Measurements from ENCODE around the gene ABHD17C. TPM values are rescaled to one million over a fixed set of nuclear protein-coding genes. Genes with fewer than 3 reads are reported as not detected.

Gene ABHD17C
- polyA plus RNA-seq, 1 experiment = 30.8 TPM

DNA sequence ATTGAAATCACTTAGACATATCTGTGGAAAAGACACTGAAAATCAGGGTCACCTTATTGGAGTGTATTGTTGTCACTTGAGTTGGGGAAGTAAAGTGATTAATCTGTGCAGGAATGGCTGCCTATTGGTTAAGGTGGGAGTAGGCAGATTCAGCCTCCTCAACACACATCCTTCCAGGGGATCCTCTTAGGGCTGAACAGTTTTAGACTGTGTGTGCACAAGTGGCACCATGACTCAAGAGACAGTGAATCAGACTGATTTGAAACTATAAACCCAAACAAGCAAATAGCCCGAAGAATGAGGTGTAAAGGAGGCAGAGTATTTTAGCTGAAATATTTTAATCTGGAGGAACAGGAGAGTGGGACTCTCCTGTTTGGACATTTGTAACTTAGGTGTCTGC is 4.9 kb downstream of the ABHD17C start:
- Histone ChIP-seq H3K4me3 (ENCODE audit: low read depth, low read length) (no peak overlapping the region), H3K27me3 (ENCODE audit: control insufficient read depth, insufficient read depth, low read length) (no peaks in the 10 kb centered on the region), H3K27ac (ENCODE audit: low read depth, low read length) (no peak overlapping the region), H3K9me3 (ENCODE audit: control insufficient read depth, insufficient read depth, low read length) (no peaks in the 10 kb centered on the region; the same call in 1 of the 2 replicates)
- CTCF ChIA-PET = interaction anchor here (2.8 kb wide), 1 partner anchor 77 kb away, joined by 10 read pairs; no protein-coding TSS in a partner anchor
- POLR2A ChIA-PET = no interaction called here
- TF ChIP-seq, protein P1, sequence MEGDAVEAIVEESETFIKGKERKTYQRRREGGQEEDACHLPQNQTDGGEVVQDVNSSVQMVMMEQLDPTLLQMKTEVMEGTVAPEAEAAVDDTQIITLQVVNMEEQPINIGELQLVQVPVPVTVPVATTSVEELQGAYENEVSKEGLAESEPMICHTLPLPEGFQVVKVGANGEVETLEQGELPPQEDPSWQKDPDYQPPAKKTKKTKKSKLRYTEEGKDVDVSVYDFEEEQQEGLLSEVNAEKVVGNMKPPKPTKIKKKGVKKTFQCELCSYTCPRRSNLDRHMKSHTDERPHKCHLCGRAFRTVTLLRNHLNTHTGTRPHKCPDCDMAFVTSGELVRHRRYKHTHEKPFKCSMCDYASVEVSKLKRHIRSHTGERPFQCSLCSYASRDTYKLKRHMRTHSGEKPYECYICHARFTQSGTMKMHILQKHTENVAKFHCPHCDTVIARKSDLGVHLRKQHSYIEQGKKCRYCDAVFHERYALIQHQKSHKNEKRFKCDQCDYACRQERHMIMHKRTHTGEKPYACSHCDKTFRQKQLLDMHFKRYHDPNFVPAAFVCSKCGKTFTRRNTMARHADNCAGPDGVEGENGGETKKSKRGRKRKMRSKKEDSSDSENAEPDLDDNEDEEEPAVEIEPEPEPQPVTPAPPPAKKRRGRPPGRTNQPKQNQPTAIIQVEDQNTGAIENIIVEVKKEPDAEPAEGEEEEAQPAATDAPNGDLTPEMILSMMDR (IDR thresholded peaks at IDR 0.05; ENCODE audit: low read depth, low read length) = no peak
- no peak for DNase-seq (ENCODE audit: low read depth, low spot score)

DNA sequence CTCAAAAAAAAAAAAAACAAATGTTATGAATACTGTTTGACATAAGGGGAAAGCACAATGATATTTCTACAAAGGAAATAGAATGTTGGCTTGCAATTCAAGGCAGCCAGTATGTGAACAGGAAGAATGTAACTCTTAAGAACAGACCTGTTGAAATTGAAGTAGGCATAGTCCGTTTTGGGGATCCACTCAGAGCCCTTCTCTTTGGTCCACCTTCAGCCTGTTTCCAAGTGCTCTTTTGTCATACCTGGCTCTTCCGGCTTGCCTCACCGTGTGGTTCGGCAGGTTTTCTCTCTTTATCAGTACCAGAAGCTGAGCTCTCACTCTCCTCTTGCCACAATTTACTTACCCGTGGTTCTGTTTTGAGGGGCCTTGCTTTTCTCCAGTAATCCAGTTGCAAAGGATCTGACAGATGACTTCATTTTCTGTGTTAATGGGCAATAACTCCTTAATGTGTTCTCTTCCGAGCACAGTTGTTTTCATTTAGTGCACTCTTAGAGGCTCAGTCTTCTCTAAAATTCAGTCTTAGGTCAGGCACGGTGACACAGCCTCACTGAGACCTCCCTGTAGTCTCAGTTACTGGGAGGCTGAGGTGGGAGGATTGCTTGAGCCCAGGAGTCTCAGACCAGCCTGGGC is 6.7 kb downstream of the ABHD17C start:
- CTCF ChIA-PET = interaction anchor here (1.5 to 2.8 kb wide), 2 partner anchors 75 to 78 kb away, joined by 3 to 10 read pairs; partner anchors contain the start of gene CEMIP
- Histone ChIP-seq H3K4me3 (ENCODE audit: low read depth, low read length) (no peak overlapping the region), H3K27ac (ENCODE audit: low read depth, low read length) (no peak overlapping the region), H3K27me3 (ENCODE audit: control insufficient read depth, insufficient read depth, low read length) (no peaks in the 10 kb centered on the region), H3K9me3 (ENCODE audit: control insufficient read depth, insufficient read depth, low read length) (no peaks in the 10 kb centered on the region)
- POLR2A ChIA-PET = no interaction called here
- no peak for DNase-seq (ENCODE audit: low read depth, low spot score)
- TF ChIP-seq, protein P1 (IDR thresholded peaks at IDR 0.05; ENCODE audit: low read depth, low read length) = no peak

DNA sequence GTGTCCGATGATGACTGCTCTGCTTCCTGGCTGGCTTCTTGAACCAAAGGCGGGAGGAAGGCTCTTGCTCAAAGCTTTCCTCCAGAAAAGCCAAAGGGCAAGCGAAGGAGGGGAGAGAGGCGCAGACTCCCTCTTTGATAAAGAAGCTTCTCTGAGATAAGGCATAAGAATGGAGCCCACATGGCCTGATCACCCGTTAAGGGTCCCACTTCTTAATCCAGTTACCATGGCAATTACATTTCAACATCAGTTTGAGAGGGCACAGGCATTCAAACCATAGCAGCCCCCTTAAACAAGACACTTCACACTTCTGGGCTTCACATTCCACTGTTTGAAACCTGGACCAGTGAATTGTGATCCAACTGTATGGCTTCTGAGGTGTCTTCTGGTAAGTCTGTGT is 8.0 kb downstream of the ABHD17C start:
- ChIA-PET CTCF (interaction anchor here (1.5 kb wide), 1 partner anchor 76 kb away, joined by 3 read pairs; the partner anchor contains the start of gene CEMIP), POLR2A (no interaction called here)
- Histone ChIP-seq H3K9me3 (ENCODE audit: control insufficient read depth, insufficient read depth, low read length) (no peaks in the 10 kb centered on the region), H3K4me3 (ENCODE audit: low read depth, low read length) (no peak overlapping the region), H3K27ac (ENCODE audit: low read depth, low read length) (no peak overlapping the region), H3K27me3 (ENCODE audit: control insufficient read depth, insufficient read depth, low read length) (no peaks in the 10 kb centered on the region)
- DNase-seq (ENCODE audit: low read depth, low spot score) = no peak
- TF ChIP-seq, protein P1 (IDR thresholded peaks at IDR 0.05; ENCODE audit: low read depth, low read length) = no peak

DNA sequence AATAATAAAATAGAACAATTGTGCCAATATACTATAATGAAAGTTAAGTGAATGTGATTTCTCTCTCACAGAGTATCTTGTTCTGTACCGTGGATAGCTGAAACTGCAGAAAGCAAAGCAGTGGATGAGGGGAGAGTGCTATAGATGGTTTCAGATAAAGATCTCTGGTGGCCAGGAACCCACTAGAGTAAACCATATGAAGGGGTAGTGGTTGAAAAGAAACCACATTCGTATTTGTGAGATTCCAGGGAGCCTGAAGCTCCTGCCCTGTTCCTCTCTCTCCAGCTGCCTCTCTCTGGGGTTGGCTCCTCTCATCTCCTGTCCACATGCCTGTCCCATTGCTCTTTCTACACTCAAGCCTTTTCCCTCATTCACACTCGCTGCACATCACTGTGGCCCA is 8.9 kb downstream of the ABHD17C start:
- Histone ChIP-seq H3K27me3 (ENCODE audit: control insufficient read depth, insufficient read depth, low read length) (no peaks in the 10 kb centered on the region), H3K27ac (ENCODE audit: low read depth, low read length) (no peak overlapping the region), H3K9me3 (ENCODE audit: control insufficient read depth, insufficient read depth, low read length) (no peaks in the 10 kb centered on the region), H3K4me3 (ENCODE audit: low read depth, low read length) (no peak overlapping the region)
- ChIA-PET POLR2A (no interaction called here), CTCF (interaction anchor here (0.8 kb wide), 1 partner anchor 76 kb away, joined by 3 read pairs; the partner anchor contains the start of gene CEMIP)
- TF ChIP-seq, protein P1 (IDR thresholded peaks at IDR 0.05; ENCODE audit: low read depth, low read length) = no peak
- DNase-seq (ENCODE audit: low read depth, low spot score) = no peak

DNA sequence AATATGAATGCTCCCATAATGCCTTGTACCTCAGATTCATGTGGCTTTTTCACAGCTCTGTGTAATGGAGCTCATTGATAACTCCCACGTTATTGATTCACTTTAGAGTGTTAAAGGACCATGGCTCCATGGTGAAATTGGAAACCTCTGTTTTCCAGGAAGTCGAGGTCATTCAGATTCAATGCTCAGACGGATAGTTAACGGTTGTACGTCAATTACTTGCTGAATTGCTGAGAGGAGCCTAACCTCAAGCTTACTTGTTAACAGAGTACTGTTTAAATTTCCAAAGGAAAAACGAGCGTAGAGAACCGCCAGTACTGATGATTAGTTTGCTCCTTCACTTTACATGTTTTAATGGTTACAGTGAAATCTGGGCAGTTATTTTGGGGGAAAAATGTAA is 11.1 kb downstream of the ABHD17C start:
- Histone ChIP-seq H3K4me3 (ENCODE audit: low read depth, low read length) (no peak overlapping the region), H3K9me3 (ENCODE audit: control insufficient read depth, insufficient read depth, low read length) (no peaks in the 10 kb centered on the region), H3K27ac (ENCODE audit: low read depth, low read length) (no peak overlapping the region), H3K27me3 (ENCODE audit: control insufficient read depth, insufficient read depth, low read length) (no peaks in the 10 kb centered on the region)
- no peak for DNase-seq (ENCODE audit: low read depth, low spot score)
- CTCF ChIA-PET = interaction anchor here (1.2 to 2.1 kb wide), 4 partner anchors 71 to 264 kb away, joined by 4 to 5 read pairs (median 5); partner anchors contain the start of gene CEMIP
- POLR2A ChIA-PET = interaction anchor here (0.6 to 1.3 kb wide), 2 partner anchors 11 to 1373 kb away, joined by 3 to 6 read pairs; partner anchors contain the start of gene ABHD17C
- TF ChIP-seq, protein P1 (IDR thresholded peaks at IDR 0.05; ENCODE audit: low read depth, low read length) = no peak

All from AG04450 (cell line).